PC-3 (cell line): ENCODE results near the gene PHTF2. TPM values are rescaled to one million over a fixed set of nuclear protein-coding genes. Genes with fewer than 3 reads are reported as not detected.

Source experiments
- ATAC-seq: fragments of 200-7000 bp; cut with Tn5 transposase; 2 replicates; pipeline ENCODE4 v1.9.1; 2020; ENCODE audit warnings: mild to moderate bottlenecking, moderate library complexity
- BruUV-seq: library from RNA; stranded (reverse); fragments of 400-500 nt; replicated peaks from 2 replicates; lab custom pipeline; 2021; lab: Mats Ljungman, UMichigan
- CTCF ChIA-PET: fragments of 300-600 bp; sonication (Branson Sonifier 250); formaldehyde crosslinking; loops from one replicate; lab custom pipeline; 2022; ENCODE audit warnings: antibody characterized with exemption; lab: Charles Lee
- POLR2A ChIA-PET: fragments of 300-600 bp; sonication (Branson Sonifier 250); formaldehyde crosslinking; loops from one replicate; lab custom pipeline; 2022; ENCODE audit warnings: antibody characterized with exemption; ENCODE audit not compliant: unreplicated experiment; lab: Charles Lee
- DNase-seq: peaks from one replicate; pipeline ENCODE4 v3.0.0-alpha.2; 2015
- H2AFZ ChIP-seq: fragments of 300-600 bp; sonication (generic); 2 replicates; pipeline ENCODE4 v1.6.0; 2016; ENCODE audit warnings: antibody characterized with exemption, low read length
- H3F3A ChIP-seq: fragments of 300-600 bp; sonication (generic); one replicate; pipeline ENCODE4 v1.6.0; 2017; ENCODE audit warnings: antibody characterized with exemption, low read length, control low read depth, mild to moderate bottlenecking; ENCODE audit not compliant: unreplicated experiment
- H3K27ac ChIP-seq: fragments of 300-600 bp; sonication (generic); 2 replicates; pipeline ENCODE4 v1.5.1; 2016; ENCODE audit warnings: mild to moderate bottlenecking, low read length
- H3K27me3 ChIP-seq: fragments of 300-600 bp; sonication (generic); 2 replicates; pipeline ENCODE4 v1.6.1; 2016; ENCODE audit warnings: low read length, mixed read lengths
- H3K36me3 ChIP-seq: fragments of 300-600 bp; sonication (generic); 2 replicates; pipeline ENCODE4 v1.6.1; 2016; ENCODE audit warnings: low read depth, mixed run types, low read length, mixed read lengths
- H3K4me1 ChIP-seq: fragments of 300-600 bp; sonication (generic); 2 replicates; pipeline ENCODE4 v1.5.1; 2016; ENCODE audit warnings: low read length; ENCODE audit not compliant: insufficient read depth
- H3K4me2 ChIP-seq: fragments of 300-600 bp; sonication (generic); 2 replicates; pipeline ENCODE4 v1.6.0; 2016; ENCODE audit warnings: low read length
- H3K4me3 ChIP-seq: fragments of 300-600 bp; sonication (generic); 2 replicates; pipeline ENCODE4 v1.5.1; 2016; ENCODE audit warnings: mild to moderate bottlenecking, low read length, mixed read lengths
- H3K79me2 ChIP-seq: fragments of 300-600 bp; sonication (generic); 2 replicates; pipeline ENCODE4 v1.6.1; 2017; ENCODE audit warnings: low read length, mixed read lengths
- H3K9ac ChIP-seq: fragments of 300-600 bp; sonication (generic); 2 replicates; pipeline ENCODE4 v1.6.0; 2016; ENCODE audit warnings: mild to moderate bottlenecking, low read length
- H3K9me2 ChIP-seq: fragments of 300-600 bp; sonication (generic); replicated peaks from 2 replicates; pipeline ENCODE4 v1.6.1; 2016; ENCODE audit warnings: mixed run types, low read length, mixed read lengths
- H3K9me3 ChIP-seq: fragments of 300-600 bp; sonication (generic); 2 replicates; pipeline ENCODE4 v1.6.1; 2016; ENCODE audit warnings: low read length, mixed read lengths
- H4K20me1 ChIP-seq: fragments of 300-600 bp; sonication (generic); 2 replicates; pipeline ENCODE4 v1.6.1; 2016; ENCODE audit warnings: low read length, mixed read lengths
- CTCF ChIP-seq: fragments of 300-600 bp; sonication (generic); conservative IDR thresholded peaks from 2 replicates; pipeline ENCODE4 v1.5.1; 2017; ENCODE audit warnings: antibody characterized with exemption, low read depth, mild to moderate bottlenecking, low read length
- EZH2 ChIP-seq: fragments of 300-600 bp; sonication (generic); IDR thresholded peaks from one replicate; pipeline ENCODE4 v1.6.1; 2017; ENCODE audit warnings: antibody characterized with exemption, mild to moderate bottlenecking, low read length; ENCODE audit not compliant: unreplicated experiment
- EZH2phosphoT487 ChIP-seq: fragments of 300-600 bp; sonication (generic); IDR thresholded peaks from 2 replicates; pipeline ENCODE4 v1.6.1; 2018; ENCODE audit warnings: mild to moderate bottlenecking, antibody characterized with exemption, low read length, borderline replicate concordance
- intact Hi-C: fragments of 100-400 bp; cut with micrococcal nuclease; formaldehyde crosslinking; loops from 2 replicates; pipeline ENCODE4 v1.9.0; 2023
- total RNA-seq: library from RNA; depleted of rRNA; stranded (reverse); fragments of >200 nt; gene quantifications from 2 replicates; pipeline ENCODE4 v1.2.3, GENCODE V29; 2014

The PHTF2 gene
- total RNA-seq, 1 experiment from 2014 or later: 20.4 TPM

DNA sequence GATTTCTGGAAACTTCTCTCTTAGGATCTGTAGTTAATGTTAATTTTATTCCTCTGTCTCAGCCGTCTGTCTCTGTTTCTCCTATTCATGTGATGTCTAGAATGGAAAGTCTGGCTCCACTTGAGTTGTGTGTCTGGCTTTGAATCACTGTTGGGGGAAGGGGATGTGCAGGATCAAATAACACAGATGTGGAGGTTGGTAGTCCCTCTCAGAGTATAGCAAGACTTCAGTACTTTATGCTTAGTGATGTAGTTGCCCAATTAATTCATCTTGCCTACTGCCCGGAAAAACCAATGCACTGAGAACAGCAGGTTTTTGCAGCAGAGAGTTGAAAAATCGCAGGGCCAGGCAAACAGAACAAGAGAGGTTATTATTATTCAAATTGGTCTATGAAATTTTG, 79.2 kb downstream of the PHTF2 start:
- Histone ChIP-seq H3K9ac (no peak overlapping the region), H3K4me3 (no peak overlapping the region), H3K27ac (no peak overlapping the region), H3K36me3 (no peaks in the 10 kb centered on the region), H3K9me2 (no peaks in the 10 kb centered on the region), H3K79me2 (no peaks in the 10 kb centered on the region), H3K27me3 (no peaks in the 10 kb centered on the region), H2AFZ (no peak overlapping the region), H3F3A (no peaks in the 10 kb centered on the region), H3K4me1 (no peaks in the 10 kb centered on the region), H4K20me1 (no peaks in the 10 kb centered on the region), H3K4me2 (no peak overlapping the region), H3K9me3 (no peaks in the 10 kb centered on the region)
- ATAC-seq (no peak), DNase-seq (no peak)
- intact Hi-C loops: no loop called here
- ChIA-PET POLR2A (no interaction called here), CTCF (no interaction called here)
- TF ChIP-seq EZH2: no peak
- TF ChIP-seq EZH2phosphoT487: no peak
- no peak for TF ChIP-seq CTCF
- no TSS peak for BruUV-seq

GRCh38 chr7:77878500-77878899, 79.9 kb downstream of the PHTF2 start:
- no peak overlapping the region for H2AFZ ChIP-seq
- ATAC-seq (no peak), DNase-seq (no peak)
- ChIA-PET POLR2A (no interaction called here), CTCF (no interaction called here)
- no peaks in the 10 kb centered on the region for H3K79me2 ChIP-seq
- H3K9me3 ChIP-seq: no peaks in the 10 kb centered on the region
- no peaks in the 10 kb centered on the region for H4K20me1 ChIP-seq
- H3F3A ChIP-seq: no peaks in the 10 kb centered on the region
- no peaks in the 10 kb centered on the region for H3K9me2 ChIP-seq
- H3K4me1 ChIP-seq: no peaks in the 10 kb centered on the region
- no peak overlapping the region for H3K27ac ChIP-seq
- H3K4me2 ChIP-seq: no peak overlapping the region
- H3K9ac ChIP-seq: no peak overlapping the region
- no peaks in the 10 kb centered on the region for H3K27me3 ChIP-seq
- no peak overlapping the region for H3K4me3 ChIP-seq
- no TSS peak for BruUV-seq
- no peaks in the 10 kb centered on the region for H3K36me3 ChIP-seq
- intact Hi-C loops: no loop called here
- TF ChIP-seq EZH2phosphoT487: no peak
- TF ChIP-seq CTCF: no peak
- no peak for TF ChIP-seq EZH2

- no peak for TF ChIP-seq EZH2phosphoT487
- TF ChIP-seq CTCF: no peak
- TF ChIP-seq EZH2: no peak
- CTCF ChIA-PET: no interaction called here
- no TSS peak for BruUV-seq
These were observed 80.7 kb downstream of the PHTF2 start for GRCh38 chr7:77879272-77879671.

More at GRCh38 chr7:77879272-77879671, 80.7 kb downstream of the PHTF2 start:
- Histone ChIP-seq H3K9me2 (no peaks in the 10 kb centered on the region), H2AFZ (no peak overlapping the region), H4K20me1 (no peaks in the 10 kb centered on the region), H3K79me2 (no peaks in the 10 kb centered on the region), H3K27me3 (no peaks in the 10 kb centered on the region), H3K9me3 (no peaks in the 10 kb centered on the region), H3K27ac (no peak overlapping the region), H3F3A (no peaks in the 10 kb centered on the region), H3K9ac (no peak overlapping the region), H3K4me3 (no peak overlapping the region), H3K36me3 (no peaks in the 10 kb centered on the region), H3K4me2 (no peak overlapping the region), H3K4me1 (no peaks in the 10 kb centered on the region)
- no peak for ATAC-seq
- intact Hi-C loops: no loop called here
- no peak for DNase-seq
- POLR2A ChIA-PET: no interaction called here
